Left lung (tissue), 10 donors: Measurements from ENCODE around the gene COQ8A. TPM values are rescaled to one million over a fixed set of nuclear protein-coding genes. Genes with fewer than 3 reads are reported as not detected.

Source experiments
- ATAC-seq: fragments of 200-7000 bp; cut with Tn5 transposase; one replicate; pipeline ENCODE4 v1.9.1; 2020; ENCODE audit warnings: moderate library complexity
- DNase-seq, 4 donors: peaks; one replicate each; pipeline ENCODE4 v3.0.0-alpha.2; 2013 to 2020
- H3K27ac ChIP-seq, 2 donors: fragments of 200-600 bp; sonication (generic) in 1 of 2; one replicate each; pipeline versions ENCODE4 v1.5.0 to v1.8.0; 2020 to 2021
- H3K27me3 ChIP-seq, 2 donors: fragments of 200-600 bp; sonication (generic) in 1 of 2; one replicate each; pipeline versions ENCODE4 v1.5.0 to v1.8.0; 2020 to 2021
- H3K36me3 ChIP-seq, 2 donors: fragments of 200-600 bp; sonication (generic) in 1 of 2; one replicate each; pipeline versions ENCODE4 v1.5.0 to v1.8.0; 2020 to 2021
- H3K4me1 ChIP-seq, 2 donors: fragments of 200-600 bp; one replicate each; pipeline ENCODE4 v1.8.0; 2021
- H3K4me3 ChIP-seq, 2 donors: fragments of 200-600 bp; sonication (generic) in 1 of 2; one replicate each; pipeline versions ENCODE4 v1.5.0 to v1.8.0; 2020 to 2021; ENCODE audit warnings: mild to moderate bottlenecking in 1 of 2
- H3K9me3 ChIP-seq, 2 donors: fragments of 200-600 bp; sonication (generic) in 1 of 2; one replicate each; pipeline versions ENCODE4 v1.5.0 to v1.8.0; 2020 to 2021
- CTCF ChIP-seq, 2 donors: fragments of 200-600 bp; sonication (generic) in 1 of 2; IDR thresholded peaks; one replicate each; pipeline versions ENCODE4 v1.5.0 to v1.8.0; 2021; ENCODE audit warnings: antibody characterized with exemption in 2 of 2
- intact Hi-C, 2 donors: fragments of 100-400 bp; cut with DNase I; formaldehyde crosslinking; loops; one replicate each; pipeline versions ENCODE4 v1.11.2 to v1.14.2; 2022
- polyA plus RNA-seq, 6 donors: library from polyadenylated mRNA; unstranded; fragments of 120-200 nt; gene quantifications; one replicate each; pipeline ENCODE4 v1.2.1, GENCODE V29; 2013; ENCODE audit not compliant: insufficient read length in 6 of 6
- total RNA-seq, 2 donors: library from RNA; stranded (reverse); fragmentation: NEBNext Ultra II Directional; extraction: Animal tissue kit (Norgen Biotek cat#: 25700); gene quantifications; one replicate each; pipeline ENCODE4 v1.2.1, GENCODE V29; 2021
- donor health status: DM: no; HTN: yes; CAD: no.
- donor health status: DM: no; HTN: no; CAD: no.

COQ8A gene
- total and polyA plus RNA-seq, 8 donors: 14.5 to 41.5 (median 32.2) TPM

- Histone ChIP-seq H3K4me3 (no peak overlapping the region), H3K36me3 (no peaks in the 10 kb centered on the region), H3K4me1 (peaks cover 8 to 13% of the 10 kb centered on the region in 2 donors), H3K27ac (no peak overlapping the region), H3K27me3 (no peaks in the 10 kb centered on the region), H3K9me3 (peaks cover 0 to 19% of the 10 kb centered on the region in 2 donors)
- no peak for TF ChIP-seq CTCF (IDR thresholded peaks at IDR 0.05)
- DNase-seq: no peak
- ATAC-seq: no peak
- intact Hi-C loops: no loop called here
Measured at GRCh38 chr1:226934483-226935237, 5.4 kb upstream of the COQ8A start.

GRCh38 chr1:226937940-226938725, 2.0 kb upstream of the COQ8A start:
- DNase-seq: no peak
- H3K4me3 ChIP-seq: peak overlapping the region in 1 of 2 donors; percentile 76
- peaks cover 8 to 33% of the 10 kb centered on the region in 2 donors for H3K4me1 ChIP-seq
- H3K36me3 ChIP-seq: no peaks in the 10 kb centered on the region
- peak overlapping the region; percentile 96 to 100 for H3K27ac ChIP-seq
- no peak for ATAC-seq
- H3K9me3 ChIP-seq: peaks cover 0 to 19% of the 10 kb centered on the region in 2 donors
- intact Hi-C loops: no loop called here
- H3K27me3 ChIP-seq: no peaks in the 10 kb centered on the region
- no peak for TF ChIP-seq CTCF (IDR thresholded peaks at IDR 0.05)

GRCh38 chr1:226938903-226939437, 1.1 kb upstream of the COQ8A start:
- peaks cover 8 to 41% of the 10 kb centered on the region in 2 donors for H3K4me1 ChIP-seq
- H3K27ac ChIP-seq: peak overlapping the region; percentile 96 to 100
- peak in 1 of 4 donors; percentile 29 for DNase-seq
- TF ChIP-seq CTCF (IDR thresholded peaks at IDR 0.05): no peak
- H3K27me3 ChIP-seq: no peaks in the 10 kb centered on the region
- H3K36me3 ChIP-seq: no peaks in the 10 kb centered on the region
- ATAC-seq: peak; percentile 4
- peaks cover 0 to 15% of the 10 kb centered on the region in 2 donors for H3K9me3 ChIP-seq
- peak overlapping the region; percentile 54 to 76 for H3K4me3 ChIP-seq
- intact Hi-C loops: no loop called here

GRCh38 chr1:226939438-226940028, 561 bp upstream of the COQ8A start:
- peak overlapping the region; percentile 54 to 76 for H3K4me3 ChIP-seq
- DNase-seq (peak in 3 of 4 donors; percentile 62 to 92 (median 73)), ATAC-seq (peak; percentile 47)
- TF ChIP-seq CTCF (IDR thresholded peaks at IDR 0.05): no peak
- no peaks in the 10 kb centered on the region for H3K36me3 ChIP-seq
- peaks cover 8 to 41% of the 10 kb centered on the region in 2 donors for H3K4me1 ChIP-seq
- peaks cover 0 to 9% of the 10 kb centered on the region in 2 donors for H3K9me3 ChIP-seq
- no peaks in the 10 kb centered on the region for H3K27me3 ChIP-seq
- H3K27ac ChIP-seq: peak overlapping the region; percentile 96 to 100
- intact Hi-C loops: no loop called here

GRCh38 chr1:226940806-226941067, 643 bp downstream of the COQ8A start:
- peak overlapping the region; percentile 76 to 79 for H3K4me3 ChIP-seq
- TF ChIP-seq CTCF (IDR thresholded peaks at IDR 0.05): no peak
- peaks cover 10 to 41% of the 10 kb centered on the region in 2 donors for H3K4me1 ChIP-seq
- DNase-seq: no peak
- intact Hi-C loops: no loop called here
- H3K9me3 ChIP-seq: no peaks in the 10 kb centered on the region
- no peaks in the 10 kb centered on the region for H3K27me3 ChIP-seq
- no peaks in the 10 kb centered on the region for H3K36me3 ChIP-seq
- peak overlapping the region in 1 of 2 donors; percentile 100 for H3K27ac ChIP-seq
- ATAC-seq: no peak
